Prostate gland (tissue), 2 donors: ENCODE measurements around the gene EGFL6.

ENCODE experiments used
- CTCF ChIP-seq, 4 experiments: fragments of 200-600 bp in 2 of 4; fragments of 450-650 bp in 2 of 4; sonication (generic) in 2 of 4; IDR thresholded peaks; 1 replicate in 3 of 4; 2 replicates in 1 of 4; pipeline ENCODE4 v1.5.1; 2016 to 2019; ENCODE audit warnings: antibody characterized with exemption in 4 of 4, mild to moderate bottlenecking in 2 of 4, moderate library complexity in 2 of 4
- POLR2A ChIP-seq: fragments of 450-650 bp; IDR thresholded peaks from one replicate; pipeline ENCODE4 v1.6.1; 2016; ENCODE audit warnings: antibody characterized with exemption, mild to moderate bottlenecking

- TF ChIP-seq POLR2A (no peak), CTCF (IDR thresholded peaks at IDR 0.05) (no peak)
These were observed 92.4 kb downstream of the EGFL6 start for GRCh38 chrX:13661735-13662288.
